ENCODE measurements around the gene GSK3B.
"Not testable (repeated sequence)": the region's sequence is repeated elsewhere in the genome, so short reads cannot be mapped to it uniquely, and the experiment has no call there.

The GSK3B gene

GRCh38 chr3:119927190-119927589, 167.1 kb downstream of the GSK3B start:
- no peak for DNase-seq

GRCh38 chr3:119924111-119925094, 169.8 kb downstream of the GSK3B start:
- DNase-seq = no peak

GRCh38 chr3:119918992-119919933, 175.0 kb downstream of the GSK3B start:
- DNase-seq = no peak

GRCh38 chr3:119913021-119913420, 181.2 kb downstream of the GSK3B start:
- DNase-seq = no peak

- no peak for DNase-seq
Measured at GRCh38 chr3:119912220-119912619, 182.0 kb downstream of the GSK3B start.

- no peak for DNase-seq
Measured at GRCh38 chr3:119911748-119912147, 182.5 kb downstream of the GSK3B start.

- DNase-seq = no peak
Measured at GRCh38 chr3:119902061-119902460, 192.2 kb downstream of the GSK3B start.

GRCh38 chr3:119901148-119901547, 193.1 kb downstream of the GSK3B start:
- DNase-seq = no peak

GRCh38 chr3:119899192-119899511, 195.1 kb downstream of the GSK3B start:
- no peak for DNase-seq

- DNase-seq = no peak
Measured at GRCh38 chr3:119898478-119899191, 195.6 kb downstream of the GSK3B start.

GRCh38 chr3:119894195-119894594, 200.1 kb downstream of the GSK3B start:
- no peak for DNase-seq

GRCh38 chr3:119893769-119894168, 200.5 kb downstream of the GSK3B start:
- no peak for DNase-seq

GRCh38 chr3:119891944-119892721, 202.1 kb downstream of the GSK3B start:
- DNase-seq = peak in 5 of 6 experiments; percentile 3 to 64 (median 9)

- not testable (repeated sequence) for DNase-seq
Measured at GRCh38 chr3:119888681-119889080, 205.6 kb downstream of the GSK3B start.

- no peak for DNase-seq
Measured at GRCh38 chr3:119885746-119886530, 208.3 kb downstream of the GSK3B start.

GRCh38 chr3:119884161-119884557, 210.1 kb downstream of the GSK3B start:
- DNase-seq = no peak

- no peak for DNase-seq
Measured at GRCh38 chr3:119883461-119884160, 210.6 kb downstream of the GSK3B start.

- no peak for DNase-seq
Measured at GRCh38 chr3:119880966-119881365, 213.3 kb downstream of the GSK3B start.

- no peak for DNase-seq
Measured at GRCh38 chr3:119873646-119874045, 220.6 kb downstream of the GSK3B start.

GRCh38 chr3:119872773-119873172, 221.5 kb downstream of the GSK3B start:
- no peak for DNase-seq

GRCh38 chr3:119871571-119871970, 222.7 kb downstream of the GSK3B start:
- no peak for DNase-seq
